ENCODE measurements around the gene CACNA1G. TPM values are rescaled to one million over a fixed set of nuclear protein-coding genes. Genes with fewer than 3 reads are reported as not detected.

Gene CACNA1G
- total and polyA plus RNA-seq, 2 donors (not counting 3 experiments of a cell fraction or from before 2014, with no cell fraction given), result not detected

GRCh38 chr17:50570032-50570431, 9.5 kb downstream of the CACNA1G start:
- no peak for TF ChIP-seq EZH2 (IDR thresholded peaks at IDR 0.05; ENCODE audit: borderline replicate concordance, low read depth, low read length, severe bottlenecking)
- no peak for TF ChIP-seq FOS (IDR thresholded peaks at IDR 0.05; ENCODE audit: borderline replicate concordance, insufficient read depth, low read length)
- no peak for TF ChIP-seq GATA2 (IDR thresholded peaks at IDR 0.05; ENCODE audit: insufficient read depth, insufficient read length, low read depth, low read length)
- no peak for TF ChIP-seq POLR2A (IDR thresholded peaks at IDR 0.05; ENCODE audit: low read depth, low read length)
- TF ChIP-seq MAX (IDR thresholded peaks at IDR 0.05; ENCODE audit: insufficient read depth, insufficient read length), result no peak
- TF ChIP-seq POLR2AphosphoS5 (IDR thresholded peaks at IDR 0.05; ENCODE audit: insufficient read depth, low read depth, low read length), result no peak
- no peak for TF ChIP-seq MYC (IDR thresholded peaks at IDR 0.05; ENCODE audit: low read depth, low read length)
- no peak for TF ChIP-seq CTCF (IDR thresholded peaks at IDR 0.05; ENCODE audit: extremely low read depth in 1 of 2, insufficient read depth in 1 of 2, low read depth in 1 of 2, low read length in 2 of 2)
- no peak for TF ChIP-seq JUN (IDR thresholded peaks at IDR 0.05; ENCODE audit: borderline replicate concordance, insufficient read depth, insufficient read length, low read depth)
- DNase-seq (ENCODE audit: low read depth, low spot score) (no peak), FAIRE-seq (no peak)
- Histone ChIP-seq H2AFZ (ENCODE audit: low read depth, low read length) (no peak overlapping the region), H3K4me1 (ENCODE audit: control insufficient read depth, extremely low read depth, insufficient read depth, low read length) (no peaks in the 10 kb centered on the region), H3K79me2 (ENCODE audit: control insufficient read depth, insufficient read depth, low read length) (no peaks in the 10 kb centered on the region), H3K4me3 (replicated peaks in 1 of 3; ENCODE audit: insufficient read depth in 1 of 3, low read depth in 1 of 3, low read length in 3 of 3) (no peak overlapping the region), H3K27me3 (ENCODE audit: control insufficient read depth in 2 of 2, insufficient read depth in 2 of 2, low read length in 2 of 2) (peaks cover 11 to 13% of the 10 kb centered on the region in 2 experiments), H3K4me2 (ENCODE audit: insufficient read depth, low read length) (no peak overlapping the region), H3K9me3 (replicated peaks; ENCODE audit: control insufficient read depth, insufficient read depth, low read length) (no peaks in the 10 kb centered on the region), H3K36me3 (ENCODE audit: control insufficient read depth in 2 of 2, extremely low read depth in 1 of 2, insufficient read depth in 2 of 2, low read length in 2 of 2) (no peaks in the 10 kb centered on the region), H3K27ac (ENCODE audit: insufficient read depth, low read depth, low read length) (no peak overlapping the region), H3K9me1 (replicated peaks; ENCODE audit: control insufficient read depth, extremely low read depth, insufficient read depth, low read length) (no peaks in the 10 kb centered on the region), H4K20me1 (replicated peaks; ENCODE audit: control insufficient read depth, extremely low read depth, insufficient read depth, low read length) (no peaks in the 10 kb centered on the region), H3K9ac (replicated peaks; ENCODE audit: extremely low read depth, insufficient read depth, low read length) (no peak overlapping the region)
- dilution Hi-C loops (cut with MboI; ENCODE audit: extremely low pct_ligation_motif_present, low sequenced_read_pairs), result no loop called here
- ChIA-PET POLR2A (no interaction called here), CTCF (interaction anchor here (1.4 to 2.2 kb wide), 2 partner anchors 19 to 57 kb away, joined by 3 to 10 read pairs; no protein-coding TSS in a partner anchor)
- intact Hi-C loops (cut with micrococcal nuclease), result no loop called here
- BruUV-seq (replicated peaks), result no TSS peak

Data from endothelial cell of umbilical vein (primary cell).